GM12891 (cell line): Measurements from ENCODE around the gene CORT.

Experiments used
- POLR2A ChIP-seq: IDR thresholded peaks from 2 replicates; pipeline ENCODE4 v1.6.1; 2011; ENCODE audit warnings: low read depth, low read length, control low read depth
- POLR2AphosphoS5 ChIP-seq: IDR thresholded peaks from 2 replicates; pipeline ENCODE4 v1.6.1; 2011; ENCODE audit warnings: low read depth, low read length, control low read depth
- POU2F2 ChIP-seq: IDR thresholded peaks from 2 replicates; pipeline ENCODE4 v1.6.1; 2011; ENCODE audit warnings: low read depth, mild to moderate bottlenecking, control low read depth, low read length, moderate library complexity

DNA sequence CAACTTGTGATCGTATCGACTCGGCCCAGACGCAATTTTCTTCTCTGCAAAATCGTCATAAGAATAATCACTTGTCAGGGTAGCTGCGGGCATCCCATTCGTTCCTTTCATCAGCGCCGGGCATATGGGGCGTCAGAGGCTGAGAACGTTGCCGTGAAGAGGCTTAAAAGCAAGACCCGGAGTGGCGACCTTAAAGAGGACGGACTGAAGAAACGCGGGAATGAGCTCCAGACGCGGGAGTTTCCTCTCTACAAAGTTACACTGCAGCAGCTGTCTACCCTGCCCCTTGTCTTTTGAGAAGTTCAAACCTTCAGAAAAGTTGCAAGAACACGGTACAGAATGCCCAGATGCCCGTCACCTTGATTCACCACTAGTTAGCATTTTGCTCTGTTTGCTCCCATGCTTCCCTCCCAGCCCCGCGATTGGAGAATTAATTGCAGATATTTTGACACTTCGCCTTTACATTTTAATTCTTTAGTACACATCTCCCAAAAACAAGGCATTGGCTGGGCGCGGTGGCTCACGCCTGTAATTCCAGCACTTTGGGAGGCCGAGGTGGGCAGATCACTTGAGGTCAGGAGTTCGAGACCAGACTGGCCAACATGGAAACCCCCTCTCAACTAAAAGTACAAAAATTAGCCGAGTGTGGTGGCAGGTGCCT lies 18.6 kb upstream of the CORT start:
- TF ChIP-seq POLR2A: no peak
- TF ChIP-seq POU2F2: no peak
- TF ChIP-seq POLR2AphosphoS5: no peak
